K562 (cell line): ENCODE measurements around the gene YAE1. TPM values are rescaled to one million over a fixed set of nuclear protein-coding genes. Genes with fewer than 3 reads are reported as not detected.

ENCODE experiments used
- ATAC-seq: fragments of 200-7000 bp; cut with Tn5 transposase; 3 replicates; pipeline ENCODE4 v1.9.1; 2020; ENCODE audit warnings: moderate library complexity
- BruUV-seq: library from RNA; stranded (reverse); fragments of 400-500 nt; replicated peaks from 2 replicates; lab custom pipeline; 2021; lab: Mats Ljungman, UMichigan
- CTCF ChIA-PET: fragments of 300-600 bp; formaldehyde crosslinking; extraction: SDS; loops from one replicate; lab custom pipeline; 2021; ENCODE audit warnings: low intra/inter-chr PET ratio; lab: Yijun Ruan, JAX
- POLR2A ChIA-PET: fragments of 300-600, 350-650 bp; sonication (Branson Sonifier 250); formaldehyde crosslinking; extraction: SDS; loops from one replicate; lab custom pipeline; 2021; ENCODE audit warnings: antibody characterized with exemption, inconsistent platforms; lab: Yijun Ruan, JAX
- DNase-seq, 4 experiments: peaks; one replicate each; pipeline versions ENCODE4 v3.0.0 to v3.0.0-alpha.2; 2011 to 2018; ENCODE audit warnings: low spot score in 3 of 4, mixed read lengths in 3 of 4; ENCODE audit errors: extremely low read depth in 1 of 4
- FAIRE-seq: peaks from 2 replicates; lab custom pipeline; 2011; peaks lifted over from hg19 to GRCh38; lab: Jason Lieb, UNC
- H2AFZ ChIP-seq: 2 replicates; pipeline ENCODE4 v1.6.0; 2011; ENCODE audit warnings: low read depth, low read length, control low read depth, inconsistent platforms
- H3K27ac ChIP-seq: fragments of 200-600 bp; 3 replicates; pipeline ENCODE4 v1.8.0; 2011; ENCODE audit warnings: low read depth, mild to moderate bottlenecking, control low read depth, inconsistent platforms, low read length, moderate library complexity, mixed read lengths; ENCODE audit errors: extremely low read depth
- H3K27me3 ChIP-seq, 2 experiments: fragments of 300-600 bp in 1 of 2; 2 replicates in 1 of 2; 3 replicates in 1 of 2; pipeline versions ENCODE4 v1.6.0 to v1.8.0; 2011; ENCODE audit warnings: inconsistent platforms in 2 of 2, low read length in 2 of 2, mild to moderate bottlenecking in 1 of 2, mixed read lengths in 1 of 2, moderate library complexity in 1 of 2; ENCODE audit not compliant: control insufficient read depth in 2 of 2, insufficient read depth in 2 of 2
- H3K36me3 ChIP-seq: fragments of 300-600 bp; 3 replicates; pipeline ENCODE4 v1.8.0; 2011; ENCODE audit warnings: mild to moderate bottlenecking, low read length, inconsistent platforms; ENCODE audit not compliant: control insufficient read depth, insufficient read depth
- H3K4me1 ChIP-seq, 2 experiments: fragments of 200-600 bp in 1 of 2; replicated peaks in 1 of 2; 2 replicates in 1 of 2; 3 replicates in 1 of 2; pipeline versions ENCODE4 v1.5.1 to v1.8.0; 2011; ENCODE audit warnings: inconsistent platforms in 2 of 2, low read length in 2 of 2, mild to moderate bottlenecking in 1 of 2, mixed read lengths in 1 of 2, moderate library complexity in 1 of 2; ENCODE audit not compliant: control insufficient read depth in 2 of 2, insufficient read depth in 2 of 2
- H3K4me2 ChIP-seq: 2 replicates; pipeline ENCODE4 v1.6.1; 2011; ENCODE audit warnings: low read length, control low read depth, inconsistent platforms, mixed read lengths; ENCODE audit not compliant: insufficient read depth
- H3K4me3 ChIP-seq: fragments of 200-600 bp; sonication (generic), shearing (Covaris generic); 2 replicates; pipeline ENCODE4 v1.5.1; 2016; ENCODE audit warnings: control low read depth, inconsistent platforms
- H3K79me2 ChIP-seq: fragments of 200-600 bp; 3 replicates; pipeline ENCODE4 v1.8.0; 2011; ENCODE audit warnings: low read length, inconsistent platforms; ENCODE audit not compliant: control insufficient read depth, insufficient read depth
- H3K9ac ChIP-seq, 2 experiments: 2 replicates each; pipeline versions ENCODE4 v1.6.0 to v1.6.1; 2011; ENCODE audit warnings: low read depth in 2 of 2, low read length in 2 of 2, control low read depth in 1 of 2, inconsistent platforms in 1 of 2, mild to moderate bottlenecking in 1 of 2, mixed read lengths in 1 of 2; ENCODE audit not compliant: insufficient read depth in 1 of 2
- H3K9me1 ChIP-seq: one replicate; pipeline ENCODE4 v1.6.0; 2011; ENCODE audit warnings: inconsistent platforms, mild to moderate bottlenecking, low read length, moderate library complexity; ENCODE audit not compliant: control insufficient read depth, insufficient read depth
- H3K9me3 ChIP-seq: replicated peaks from 2 replicates; pipeline ENCODE4 v1.5.1; 2011; ENCODE audit warnings: low read depth, low read length, inconsistent platforms; ENCODE audit not compliant: control insufficient read depth, insufficient read depth
- H4K20me1 ChIP-seq: replicated peaks from 2 replicates; pipeline ENCODE4 v1.6.1; 2011; ENCODE audit warnings: low read length, inconsistent platforms, mixed read lengths; ENCODE audit not compliant: control insufficient read depth, insufficient read depth
- ETV6 ChIP-seq, 3 experiments: fragments of 150-350 bp in 1 of 3; sonication (generic) in 1 of 3; formaldehyde crosslinking in 1 of 3; IDR thresholded peaks; 2 replicates each; pipeline versions ENCODE4 v1.6.1 to v1.8.0; 2014 to 2022; ENCODE audit warnings: borderline replicate concordance in 2 of 3, low read depth in 2 of 3, antibody characterized with exemption in 1 of 3, low read length in 1 of 3, mild to moderate bottlenecking in 1 of 3, missing genetic modification reagents in 1 of 3
- FOXP1 ChIP-seq: sonication (generic); formaldehyde crosslinking; IDR thresholded peaks from 2 replicates; pipeline ENCODE4 v1.8.0; 2022; ENCODE audit warnings: mild to moderate bottlenecking, missing genetic modification reagents
- HDAC2 ChIP-seq: fragments of 450-650 bp; IDR thresholded peaks from 2 replicates; pipeline ENCODE4 v1.6.1; 2016; ENCODE audit warnings: mild to moderate bottlenecking
- NELFE ChIP-seq: IDR thresholded peaks from 2 replicates; pipeline ENCODE4 v1.6.1; 2011; ENCODE audit warnings: mild to moderate bottlenecking; ENCODE audit not compliant: insufficient read depth, insufficient read length
- NEUROD1 ChIP-seq: fragments of 150-350 bp; IDR thresholded peaks from 2 replicates; pipeline ENCODE4 v1.6.1; 2014; ENCODE audit warnings: borderline replicate concordance, low read length, low read depth; ENCODE audit not compliant: partially characterized antibody
- TRIM24 ChIP-seq, 2 experiments: fragments of 450-650 bp; IDR thresholded peaks; 2 replicates each; pipeline ENCODE4 v1.6.1; 2016
- in situ Hi-C: fragments of 300-500 bp; cut with MboI; formaldehyde crosslinking; loops from 4 replicates; pipeline ENCODE4 v1.15.0; 2018; ENCODE audit warnings: inconsistent platforms, mixed read lengths
- intact Hi-C: fragments of 100-400 bp; cut with micrococcal nuclease; formaldehyde crosslinking; loops from 2 replicates; pipeline ENCODE4 v1.14.2; 2022
- polyA plus RNA-seq, 8 experiments: library from polyadenylated mRNA; depleted of rRNA in 4 of 8; stranded (reverse) in 5 of 8; unstranded in 3 of 8; fragments of >200 nt; fragmentation: Nextera tagmentation in 2 of 8; fragmentation: Illumina TruSeq in 1 of 8; extraction: Ambion mirVana in 2 of 8; extraction: Trizol in 1 of 8; gene quantifications; 2 replicates each; pipeline versions ENCODE4 v1.2.1 to v1.2.3, GENCODE V29; 2011 to 2014; ENCODE audit warnings: inconsistent platforms in 1 of 8, missing spikeins in 1 of 8
- total RNA-seq, 7 experiments: library from RNA; depleted of rRNA in 6 of 7; stranded (reverse); fragments of >200 nt in 6 of 7; fragmentation: Illumina TruSeq in 2 of 7; extraction: Trizol in 2 of 7; gene quantifications; 2 replicates each; pipeline versions ENCODE4 v1.2.1 to v1.2.3, GENCODE V29; 2011 to 2021; ENCODE audit warnings: low replicate concordance in 1 of 7
- TF ChIP-seq, protein P1 (sequence below): fragments of 250-450 bp; sonication (Bioruptor Pico); IDR thresholded peaks from 2 replicates; pipeline ENCODE4 v1.4.0; 2020; ENCODE audit warnings: mild to moderate bottlenecking, moderate library complexity, borderline replicate concordance
- TF ChIP-seq, protein P2 (sequence below), 2 experiments: fragments of 250-450 bp in 1 of 2; fragments of 450-650 bp in 1 of 2; sonication (Bioruptor Pico) in 1 of 2; IDR thresholded peaks; 2 replicates each; pipeline versions ENCODE4 v1.6.1 to v1.8.0; 2016 to 2021; ENCODE audit warnings: mild to moderate bottlenecking in 2 of 2, moderate library complexity in 2 of 2, missing compliant biosample characterization in 1 of 2, missing genetic modification characterization in 1 of 2

Gene YAE1
- total and polyA plus RNA-seq, 9 of the 15 experiments (the other 6 are each of a cell fraction or from before 2014, with no cell fraction given), result 15.2 to 63.4 (median 30.1) TPM

DNA sequence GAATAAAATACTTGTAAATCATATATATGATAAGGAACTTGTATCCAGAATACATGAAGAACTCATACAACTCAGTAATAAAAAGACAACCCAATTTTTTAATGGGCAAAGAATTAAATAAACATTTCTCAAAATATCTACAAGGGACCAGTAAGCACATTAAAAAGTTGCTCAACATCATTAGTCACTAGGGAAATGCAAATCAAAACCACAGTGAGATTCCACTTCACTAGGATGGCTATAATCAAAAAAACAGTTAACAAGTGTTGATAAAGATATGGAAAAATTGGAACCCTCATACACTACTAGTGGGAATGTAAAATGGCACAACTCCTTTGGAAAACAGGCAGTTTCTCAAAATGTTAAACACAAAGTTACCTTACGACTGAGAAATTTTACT, 40.3 kb upstream of the YAE1 start (continued):
- TF ChIP-seq, protein P1, sequence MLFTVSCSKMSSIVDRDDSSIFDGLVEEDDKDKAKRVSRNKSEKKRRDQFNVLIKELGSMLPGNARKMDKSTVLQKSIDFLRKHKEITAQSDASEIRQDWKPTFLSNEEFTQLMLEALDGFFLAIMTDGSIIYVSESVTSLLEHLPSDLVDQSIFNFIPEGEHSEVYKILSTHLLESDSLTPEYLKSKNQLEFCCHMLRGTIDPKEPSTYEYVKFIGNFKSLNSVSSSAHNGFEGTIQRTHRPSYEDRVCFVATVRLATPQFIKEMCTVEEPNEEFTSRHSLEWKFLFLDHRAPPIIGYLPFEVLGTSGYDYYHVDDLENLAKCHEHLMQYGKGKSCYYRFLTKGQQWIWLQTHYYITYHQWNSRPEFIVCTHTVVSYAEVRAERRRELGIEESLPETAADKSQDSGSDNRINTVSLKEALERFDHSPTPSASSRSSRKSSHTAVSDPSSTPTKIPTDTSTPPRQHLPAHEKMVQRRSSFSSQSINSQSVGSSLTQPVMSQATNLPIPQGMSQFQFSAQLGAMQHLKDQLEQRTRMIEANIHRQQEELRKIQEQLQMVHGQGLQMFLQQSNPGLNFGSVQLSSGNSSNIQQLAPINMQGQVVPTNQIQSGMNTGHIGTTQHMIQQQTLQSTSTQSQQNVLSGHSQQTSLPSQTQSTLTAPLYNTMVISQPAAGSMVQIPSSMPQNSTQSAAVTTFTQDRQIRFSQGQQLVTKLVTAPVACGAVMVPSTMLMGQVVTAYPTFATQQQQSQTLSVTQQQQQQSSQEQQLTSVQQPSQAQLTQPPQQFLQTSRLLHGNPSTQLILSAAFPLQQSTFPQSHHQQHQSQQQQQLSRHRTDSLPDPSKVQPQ (CRISPR knock-in tag), result no peak
- TF ChIP-seq, all 486 proteins: peak for 0

DNA sequence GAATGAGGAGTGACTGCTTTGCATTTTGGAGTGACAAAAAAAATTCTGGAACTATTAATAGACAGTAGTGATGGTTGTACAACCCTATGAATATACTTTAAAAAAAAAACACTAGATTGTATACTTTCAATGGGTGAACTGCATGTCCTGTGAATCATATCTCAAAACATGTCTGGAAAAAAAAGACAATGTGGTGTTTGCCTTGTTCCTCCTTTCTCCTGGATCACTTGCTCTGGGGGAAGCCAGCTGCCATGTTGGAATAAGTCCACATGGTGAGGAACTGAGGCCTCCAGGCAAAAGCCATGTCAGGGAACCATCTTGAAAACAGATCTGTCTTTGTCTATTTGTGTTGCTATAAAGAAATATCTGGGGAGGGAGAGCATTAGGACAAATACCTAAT, 39.5 kb upstream of the YAE1 start:
- Histone ChIP-seq H4K20me1 (no peaks in the 10 kb centered on the region), H3K27ac (no peak overlapping the region), H2AFZ (no peak overlapping the region), H3K9ac (no peak overlapping the region), H3K9me3 (no peaks in the 10 kb centered on the region), H3K4me1 (no peaks in the 10 kb centered on the region), H3K36me3 (no peaks in the 10 kb centered on the region), H3K9me1 (no peaks in the 10 kb centered on the region), H3K27me3 (peaks cover 10 to 22% of the 10 kb centered on the region in 2 experiments), H3K4me2 (no peak overlapping the region), H3K4me3 (no peak overlapping the region), H3K79me2 (no peaks in the 10 kb centered on the region)
- DNase-seq (no peak), FAIRE-seq (no peak), ATAC-seq (no peak)
- TF ChIP-seq NELFE (no peak), FOXP1 (CRISPR knock-in tag) (no peak), NEUROD1 (no peak), HDAC2 (no peak), ETV6 (IDR thresholded peaks at IDR 0.05; ENCODE audit: borderline replicate concordance in 1 of 2, low read depth in 2 of 2, low read length in 1 of 2) (no peak), ETV6 (CRISPR knock-in tag; IDR thresholded peaks at IDR 0.05; ENCODE audit: borderline replicate concordance) (no peak), TRIM24 (IDR thresholded peaks at IDR 0.05) (no peak)
- TF ChIP-seq, protein P2, sequence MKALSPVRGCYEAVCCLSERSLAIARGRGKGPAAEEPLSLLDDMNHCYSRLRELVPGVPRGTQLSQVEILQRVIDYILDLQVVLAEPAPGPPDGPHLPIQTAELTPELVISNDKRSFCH (CRISPR knock-in tag; IDR thresholded peaks at IDR 0.05), result no peak
- TF ChIP-seq, protein P2 (tag; IDR thresholded peaks at IDR 0.05), result no peak
- in situ Hi-C loops, result no loop called here
- no TSS peak for BruUV-seq
- ChIA-PET CTCF (no interaction called here), POLR2A (no interaction called here)
- intact Hi-C loops, result no loop called here
